K562 (cell line): Measurements from ENCODE around the gene SLC25A1. TPM values are rescaled to one million over a fixed set of nuclear protein-coding genes. Genes with fewer than 3 reads are reported as not detected.
A peak's percentile ranks its signal among the peaks of the same experiment; 100 is the strongest.

Experiments used
- ATAC-seq: fragments of 200-7000 bp; cut with Tn5 transposase; 3 replicates; pipeline ENCODE4 v1.9.1; 2020; ENCODE audit warnings: moderate library complexity
- BruUV-seq: library from RNA; stranded (reverse); fragments of 400-500 nt; replicated peaks from 2 replicates; lab custom pipeline; 2021; lab: Mats Ljungman, UMichigan
- CTCF ChIA-PET: fragments of 300-600 bp; formaldehyde crosslinking; extraction: SDS; loops from one replicate; lab custom pipeline; 2021; ENCODE audit warnings: low intra/inter-chr PET ratio; lab: Yijun Ruan, JAX
- POLR2A ChIA-PET: fragments of 300-600, 350-650 bp; sonication (Branson Sonifier 250); formaldehyde crosslinking; extraction: SDS; loops from one replicate; lab custom pipeline; 2021; ENCODE audit warnings: antibody characterized with exemption, inconsistent platforms; lab: Yijun Ruan, JAX
- DNase-seq, 4 experiments: peaks; one replicate each; pipeline versions ENCODE4 v3.0.0 to v3.0.0-alpha.2; 2011 to 2018; ENCODE audit warnings: low spot score in 3 of 4, mixed read lengths in 3 of 4; ENCODE audit errors: extremely low read depth in 1 of 4
- FAIRE-seq: peaks from 2 replicates; lab custom pipeline; 2011; peaks lifted over from hg19 to GRCh38; lab: Jason Lieb, UNC
- H2AFZ ChIP-seq: 2 replicates; pipeline ENCODE4 v1.6.0; 2011; ENCODE audit warnings: low read depth, low read length, control low read depth, inconsistent platforms
- H3K27ac ChIP-seq: fragments of 200-600 bp; 3 replicates; pipeline ENCODE4 v1.8.0; 2011; ENCODE audit warnings: low read depth, mild to moderate bottlenecking, control low read depth, inconsistent platforms, low read length, moderate library complexity, mixed read lengths; ENCODE audit errors: extremely low read depth
- H3K27me3 ChIP-seq, 2 experiments: fragments of 300-600 bp in 1 of 2; 2 replicates in 1 of 2; 3 replicates in 1 of 2; pipeline versions ENCODE4 v1.6.0 to v1.8.0; 2011; ENCODE audit warnings: inconsistent platforms in 2 of 2, low read length in 2 of 2, mild to moderate bottlenecking in 1 of 2, mixed read lengths in 1 of 2, moderate library complexity in 1 of 2; ENCODE audit not compliant: control insufficient read depth in 2 of 2, insufficient read depth in 2 of 2
- H3K36me3 ChIP-seq: fragments of 300-600 bp; 3 replicates; pipeline ENCODE4 v1.8.0; 2011; ENCODE audit warnings: mild to moderate bottlenecking, low read length, inconsistent platforms; ENCODE audit not compliant: control insufficient read depth, insufficient read depth
- H3K4me1 ChIP-seq, 2 experiments: fragments of 200-600 bp in 1 of 2; replicated peaks in 1 of 2; 2 replicates in 1 of 2; 3 replicates in 1 of 2; pipeline versions ENCODE4 v1.5.1 to v1.8.0; 2011; ENCODE audit warnings: inconsistent platforms in 2 of 2, low read length in 2 of 2, mild to moderate bottlenecking in 1 of 2, mixed read lengths in 1 of 2, moderate library complexity in 1 of 2; ENCODE audit not compliant: control insufficient read depth in 2 of 2, insufficient read depth in 2 of 2
- H3K4me2 ChIP-seq: 2 replicates; pipeline ENCODE4 v1.6.1; 2011; ENCODE audit warnings: low read length, control low read depth, inconsistent platforms, mixed read lengths; ENCODE audit not compliant: insufficient read depth
- H3K4me3 ChIP-seq: fragments of 200-600 bp; sonication (generic), shearing (Covaris generic); 2 replicates; pipeline ENCODE4 v1.5.1; 2016; ENCODE audit warnings: control low read depth, inconsistent platforms
- H3K79me2 ChIP-seq: fragments of 200-600 bp; 3 replicates; pipeline ENCODE4 v1.8.0; 2011; ENCODE audit warnings: low read length, inconsistent platforms; ENCODE audit not compliant: control insufficient read depth, insufficient read depth
- H3K9ac ChIP-seq, 2 experiments: 2 replicates each; pipeline versions ENCODE4 v1.6.0 to v1.6.1; 2011; ENCODE audit warnings: low read depth in 2 of 2, low read length in 2 of 2, control low read depth in 1 of 2, inconsistent platforms in 1 of 2, mild to moderate bottlenecking in 1 of 2, mixed read lengths in 1 of 2; ENCODE audit not compliant: insufficient read depth in 1 of 2
- H3K9me1 ChIP-seq: one replicate; pipeline ENCODE4 v1.6.0; 2011; ENCODE audit warnings: inconsistent platforms, mild to moderate bottlenecking, low read length, moderate library complexity; ENCODE audit not compliant: control insufficient read depth, insufficient read depth
- H3K9me3 ChIP-seq: replicated peaks from 2 replicates; pipeline ENCODE4 v1.5.1; 2011; ENCODE audit warnings: low read depth, low read length, inconsistent platforms; ENCODE audit not compliant: control insufficient read depth, insufficient read depth
- H4K20me1 ChIP-seq: replicated peaks from 2 replicates; pipeline ENCODE4 v1.6.1; 2011; ENCODE audit warnings: low read length, inconsistent platforms, mixed read lengths; ENCODE audit not compliant: control insufficient read depth, insufficient read depth
- CBFA2T2 ChIP-seq: fragments of 450-650 bp; conservative IDR thresholded peaks from 2 replicates; pipeline ENCODE4 v1.6.1; 2017; ENCODE audit warnings: mild to moderate bottlenecking
- CHD4 ChIP-seq: fragments of 200-600 bp; sonication (generic); IDR thresholded peaks from 3 replicates; pipeline ENCODE4 v1.6.1; 2012; ENCODE audit warnings: low read depth, mild to moderate bottlenecking, mixed read lengths, low read length, inconsistent platforms; ENCODE audit not compliant: insufficient read depth, insufficient replicate concordance, poor library complexity, severe bottlenecking
- DNMT1 ChIP-seq: fragments of 450-650 bp; IDR thresholded peaks from 2 replicates; pipeline ENCODE4 v1.6.1; 2016; ENCODE audit warnings: antibody characterized with exemption, mild to moderate bottlenecking
- HMGN3 ChIP-seq: IDR thresholded peaks from 2 replicates; pipeline ENCODE4 v1.6.1; 2011; ENCODE audit warnings: borderline replicate concordance, low read depth, mild to moderate bottlenecking, mixed read lengths, low read length; ENCODE audit not compliant: insufficient read length; ENCODE audit errors: extremely low read depth
- KDM4B ChIP-seq, 2 experiments: fragments of 450-650 bp in 1 of 2; sonication (generic) in 1 of 2; IDR thresholded peaks; 2 replicates each; pipeline ENCODE4 v1.6.1; 2016 to 2017; ENCODE audit warnings: borderline replicate concordance in 2 of 2, antibody characterized with exemption in 1 of 2, low read depth in 1 of 2, mild to moderate bottlenecking in 1 of 2
- NFYB ChIP-seq: IDR thresholded peaks from 2 replicates; pipeline ENCODE4 v1.6.1; 2011; ENCODE audit warnings: mild to moderate bottlenecking, moderate library complexity; ENCODE audit not compliant: insufficient read length; ENCODE audit errors: extremely low read depth
- PRMT5 ChIP-seq: sonication (generic); formaldehyde crosslinking; IDR thresholded peaks from 2 replicates; pipeline ENCODE4 v1.5.0; 2020; ENCODE audit warnings: missing genetic modification reagents
- SIN3A ChIP-seq, 2 experiments: fragments of 150-350 bp in 1 of 2; IDR thresholded peaks; 2 replicates each; pipeline ENCODE4 v1.6.1; 2011 to 2016; ENCODE audit warnings: borderline replicate concordance in 2 of 2, low read depth in 2 of 2, low read length in 2 of 2, mild to moderate bottlenecking in 2 of 2, moderate library complexity in 2 of 2; ENCODE audit not compliant: control insufficient read depth in 1 of 2
- SOX6 ChIP-seq: fragments of 450-650 bp; IDR thresholded peaks from 2 replicates; pipeline ENCODE4 v1.6.1; 2014; ENCODE audit warnings: mild to moderate bottlenecking
- TAF15 ChIP-seq: fragments of 200-400 bp; formaldehyde crosslinking; IDR thresholded peaks from 2 replicates; pipeline ENCODE4 v1.6.1; 2017; ENCODE audit warnings: mild to moderate bottlenecking, low read depth, low read length, moderate library complexity
- TGIF2 ChIP-seq: sonication (generic); formaldehyde crosslinking; IDR thresholded peaks from 2 replicates; pipeline ENCODE4 v1.8.1; 2022; ENCODE audit warnings: mild to moderate bottlenecking, missing genetic modification reagents, moderate library complexity
- ZNF57 ChIP-seq: fragments of 450-650 bp; formaldehyde crosslinking; IDR thresholded peaks from 2 replicates; pipeline ENCODE4 v1.4.0; 2020; ENCODE audit warnings: mild to moderate bottlenecking, moderate library complexity
- WGBS: fragments of 100-300 bp; shearing (Covaris generic); methylation state at CpG from one replicate; pipeline ENCODE4 v1.1.6; 2016; ENCODE audit warnings: low coverage, mixed read lengths; ENCODE audit not compliant: insufficient coverage; ENCODE audit errors: missing lambda C conversion rate; 5-methylcytosine and 5-hydroxymethylcytosine counted together
- in situ Hi-C: fragments of 300-500 bp; cut with MboI; formaldehyde crosslinking; loops from 4 replicates; pipeline ENCODE4 v1.15.0; 2018; ENCODE audit warnings: inconsistent platforms, mixed read lengths
- intact Hi-C: fragments of 100-400 bp; cut with micrococcal nuclease; formaldehyde crosslinking; loops from 2 replicates; pipeline ENCODE4 v1.14.2; 2022
- polyA plus RNA-seq, 8 experiments: library from polyadenylated mRNA; depleted of rRNA in 4 of 8; stranded (reverse) in 5 of 8; unstranded in 3 of 8; fragments of >200 nt; fragmentation: Nextera tagmentation in 2 of 8; fragmentation: Illumina TruSeq in 1 of 8; extraction: Ambion mirVana in 2 of 8; extraction: Trizol in 1 of 8; gene quantifications; 2 replicates each; pipeline versions ENCODE4 v1.2.1 to v1.2.3, GENCODE V29; 2011 to 2014; ENCODE audit warnings: inconsistent platforms in 1 of 8, missing spikeins in 1 of 8
- total RNA-seq, 7 experiments: library from RNA; depleted of rRNA in 6 of 7; stranded (reverse); fragments of >200 nt in 6 of 7; fragmentation: Illumina TruSeq in 2 of 7; extraction: Trizol in 2 of 7; gene quantifications; 2 replicates each; pipeline versions ENCODE4 v1.2.1 to v1.2.3, GENCODE V29; 2011 to 2021; ENCODE audit warnings: low replicate concordance in 1 of 7
- TF ChIP-seq, protein P1 (sequence below), 2 experiments: fragments of 450-650 bp in 1 of 2; sonication (generic) in 1 of 2; formaldehyde crosslinking; conservative IDR thresholded peaks; 2 replicates each; pipeline versions ENCODE4 v1.4.0 to v1.8.1; 2020 to 2022; ENCODE audit warnings: mild to moderate bottlenecking in 1 of 2, missing genetic modification reagents in 1 of 2
- TF ChIP-seq, protein P2 (sequence below), 3 experiments: IDR thresholded peaks in 2 of 3; conservative IDR thresholded peaks in 1 of 3; 2 replicates each; pipeline ENCODE4 v1.5.1; 2011 to 2012; ENCODE audit warnings: low read length in 3 of 3, mild to moderate bottlenecking in 3 of 3, control low read depth in 2 of 3, improper control_type of control experiment in 1 of 3, inconsistent platforms in 1 of 3, low read depth in 1 of 3, mixed read lengths in 1 of 3, moderate library complexity in 1 of 3; ENCODE audit not compliant: insufficient read depth in 2 of 3

SLC25A1 gene
- total and polyA plus RNA-seq, 9 of the 15 experiments (the other 6 are each of a cell fraction or from before 2014, with no cell fraction given) = 11.0 to 408 (median 110) TPM

DNA sequence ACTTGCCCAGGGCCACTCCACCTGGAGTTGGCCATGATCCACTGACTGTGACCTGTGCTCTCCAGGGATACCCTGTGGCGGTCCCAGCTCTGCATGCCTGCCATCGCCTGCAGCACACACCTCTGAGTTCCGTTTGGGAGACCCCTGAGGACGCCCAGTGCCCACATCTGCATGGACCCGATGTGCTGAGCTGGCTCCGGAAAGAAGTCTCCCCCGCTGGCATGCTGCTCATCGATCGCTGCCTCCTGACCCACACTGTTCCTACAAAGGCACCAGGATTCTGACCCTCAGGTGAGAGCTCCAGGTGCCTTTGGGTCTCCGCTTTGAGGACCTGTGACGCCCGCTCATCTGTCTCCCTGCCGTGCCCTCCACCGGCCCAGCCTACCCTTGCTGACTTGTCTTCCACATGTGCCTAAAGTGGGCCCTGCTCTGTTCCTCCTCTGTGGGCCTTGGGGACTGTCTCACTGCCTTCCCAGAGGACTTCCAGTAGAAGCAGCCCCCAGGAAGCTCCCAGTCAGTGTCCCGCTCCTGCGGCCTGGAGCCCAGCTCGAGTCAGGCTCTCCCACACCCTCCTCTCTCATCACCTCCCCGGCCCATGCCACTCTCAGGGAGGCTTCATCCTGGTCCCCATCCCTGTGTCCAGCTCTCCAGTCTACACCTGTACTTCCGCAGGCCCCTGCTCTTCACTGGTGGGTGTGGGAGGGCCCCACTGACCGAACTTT lies 5.9 kb upstream of the SLC25A1 start (continued):
- TF ChIP-seq TAF15 (0 out of 2 replicates have a peak, but pooled peaks have one; percentile 52), CHD4 (no peak), ZNF57 (CRISPR knock-in tag) (no peak), DNMT1 (no peak)
- TF ChIP-seq, protein P1, sequence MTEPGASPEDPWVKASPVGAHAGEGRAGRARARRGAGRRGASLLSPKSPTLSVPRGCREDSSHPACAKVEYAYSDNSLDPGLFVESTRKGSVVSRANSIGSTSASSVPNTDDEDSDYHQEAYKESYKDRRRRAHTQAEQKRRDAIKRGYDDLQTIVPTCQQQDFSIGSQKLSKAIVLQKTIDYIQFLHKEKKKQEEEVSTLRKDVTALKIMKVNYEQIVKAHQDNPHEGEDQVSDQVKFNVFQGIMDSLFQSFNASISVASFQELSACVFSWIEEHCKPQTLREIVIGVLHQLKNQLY (CRISPR knock-in tag; conservative IDR thresholded peaks at IDR 0.05) = no peak

DNA sequence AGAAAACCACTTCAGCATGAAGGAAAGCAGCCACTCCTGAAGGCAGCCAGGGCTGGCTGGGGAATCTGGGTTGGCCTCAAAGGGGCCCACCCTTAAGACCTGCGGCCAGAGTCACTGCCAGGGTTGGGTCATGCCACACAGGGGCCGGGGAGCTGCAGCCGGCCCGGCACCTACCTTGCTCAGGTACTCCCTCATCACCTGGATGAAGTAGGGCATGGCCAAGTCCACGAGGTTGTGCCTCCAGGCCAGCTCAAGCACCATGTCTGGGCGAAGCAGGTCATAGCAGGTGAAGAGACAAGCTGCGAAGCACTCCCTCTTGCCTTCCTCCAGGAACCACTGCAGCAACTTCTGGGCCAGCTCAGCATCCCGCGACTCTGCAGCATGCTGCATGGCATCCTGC lies 4.7 kb upstream of the SLC25A1 start:
- FAIRE-seq (no peak), ATAC-seq (no peak), DNase-seq (no peak)
- intact Hi-C loops (no loop called here), in situ Hi-C loops (no loop called here)
- peaks cover 22 to 52% of the 10 kb centered on the region in 2 experiments for H3K27me3 ChIP-seq
- WGBS = 9% methylated on average over 9 of the region's 9 CpGs
- peaks cover 5 to 63% of the 10 kb centered on the region in 2 experiments for H3K4me1 ChIP-seq
- no peak overlapping the region for H3K4me2 ChIP-seq
- POLR2A ChIA-PET = interaction anchor here (0.6 to 11.1 kb wide), 10 partner anchors 12 to 830 kb away, joined by 3 to 191 read pairs (median 4); partner anchors contain the start of gene ESS2
- H3K4me3 ChIP-seq = no peak overlapping the region
- peaks cover 2% of the 10 kb centered on the region; the same call in 2 of the 3 replicates for H3K79me2 ChIP-seq
- no peaks in the 10 kb centered on the region for H3K9me1 ChIP-seq
- H3K9ac ChIP-seq = peak overlapping the region in 1 of 2 experiments; percentile 59; a peak in 2 of 4 replicates
- no peaks in the 10 kb centered on the region for H3K36me3 ChIP-seq
- no peak overlapping the region for H2AFZ ChIP-seq
- BruUV-seq = no TSS peak
- H3K27ac ChIP-seq = no peak overlapping the region
- no peaks in the 10 kb centered on the region for H3K9me3 ChIP-seq
- no peaks in the 10 kb centered on the region; the same call in 1 of the 2 replicates for H4K20me1 ChIP-seq
- CTCF ChIA-PET = no interaction called here
- TF ChIP-seq SIN3A (IDR thresholded peaks at IDR 0.05; ENCODE audit: borderline replicate concordance in 2 of 2, control insufficient read depth in 1 of 2, low read depth in 2 of 2, low read length in 2 of 2) (0 out of 4 replicates have a peak, but pooled peaks of 1 of the 2 experiments have one; percentile 36), NFYB (no peak), KDM4B (IDR thresholded peaks at IDR 0.05; ENCODE audit: borderline replicate concordance in 2 of 2, low read depth in 1 of 2) (0 out of 4 replicates have a peak, but pooled peaks of 1 of the 2 experiments have one; percentile 24), HMGN3 (no peak), PRMT5 (CRISPR knock-in tag) (0 out of 2 replicates have a peak, but pooled peaks have one; percentile 77), TGIF2 (CRISPR knock-in tag) (no peak), CBFA2T2 (no peak), SOX6 (no peak)
- TF ChIP-seq, protein P2, sequence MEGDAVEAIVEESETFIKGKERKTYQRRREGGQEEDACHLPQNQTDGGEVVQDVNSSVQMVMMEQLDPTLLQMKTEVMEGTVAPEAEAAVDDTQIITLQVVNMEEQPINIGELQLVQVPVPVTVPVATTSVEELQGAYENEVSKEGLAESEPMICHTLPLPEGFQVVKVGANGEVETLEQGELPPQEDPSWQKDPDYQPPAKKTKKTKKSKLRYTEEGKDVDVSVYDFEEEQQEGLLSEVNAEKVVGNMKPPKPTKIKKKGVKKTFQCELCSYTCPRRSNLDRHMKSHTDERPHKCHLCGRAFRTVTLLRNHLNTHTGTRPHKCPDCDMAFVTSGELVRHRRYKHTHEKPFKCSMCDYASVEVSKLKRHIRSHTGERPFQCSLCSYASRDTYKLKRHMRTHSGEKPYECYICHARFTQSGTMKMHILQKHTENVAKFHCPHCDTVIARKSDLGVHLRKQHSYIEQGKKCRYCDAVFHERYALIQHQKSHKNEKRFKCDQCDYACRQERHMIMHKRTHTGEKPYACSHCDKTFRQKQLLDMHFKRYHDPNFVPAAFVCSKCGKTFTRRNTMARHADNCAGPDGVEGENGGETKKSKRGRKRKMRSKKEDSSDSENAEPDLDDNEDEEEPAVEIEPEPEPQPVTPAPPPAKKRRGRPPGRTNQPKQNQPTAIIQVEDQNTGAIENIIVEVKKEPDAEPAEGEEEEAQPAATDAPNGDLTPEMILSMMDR (IDR thresholded peaks at IDR 0.05 in 2 of 3, conservative IDR thresholded peaks at IDR 0.05 in 1 of 3; ENCODE audit: insufficient read depth in 2 of 3, low read depth in 1 of 3, low read length in 3 of 3) = no peak
